ENCODE measurements around the gene PANX1.

The PANX1 gene

GRCh38 chr11:94218372-94218771 lies 89.7 kb downstream of the PANX1 start:
- ATAC-seq (replicated peaks; ENCODE audit: extremely low read depth, poor library complexity, severe bottlenecking) (no peak), DNase-seq (ENCODE audit: low spot score in 2 of 2) (no peak)
- H3K27me3 Mint-ChIP-seq, result no peaks in the 10 kb centered on the region
- H3K27ac Mint-ChIP-seq (ENCODE audit: low read depth), result no peak overlapping the region
- H3K4me1 Mint-ChIP-seq, result no peaks in the 10 kb centered on the region
- no peak overlapping the region for H3K4me3 Mint-ChIP-seq
- peaks cover 3% of the 10 kb centered on the region for H3K36me3 Mint-ChIP-seq (ENCODE audit: insufficient read depth)
- H3K9me3 Mint-ChIP-seq, result peaks cover 19% of the 10 kb centered on the region

DNA sequence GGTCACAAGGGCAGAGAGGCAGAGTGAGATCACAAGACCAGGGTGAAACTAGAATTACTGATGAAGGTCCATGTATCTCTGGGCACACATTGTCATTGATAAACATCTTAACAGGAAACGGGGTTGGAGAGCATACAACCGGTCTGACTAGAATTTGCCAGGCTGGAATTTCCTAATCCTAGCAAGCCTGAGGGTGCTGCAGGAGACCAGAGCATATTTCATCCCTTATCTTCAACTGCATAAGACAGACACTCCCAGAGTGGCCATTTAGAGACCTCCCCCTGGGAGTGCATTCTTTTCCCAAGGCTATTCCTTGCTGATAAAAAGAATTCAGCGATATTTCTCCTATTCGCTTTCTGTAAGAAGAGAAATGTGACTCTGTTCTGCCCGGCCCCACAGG lies 91.1 kb downstream of the PANX1 start:
- H3K36me3 Mint-ChIP-seq (ENCODE audit: insufficient read depth), result peaks cover 3% of the 10 kb centered on the region
- H3K4me1 Mint-ChIP-seq, result no peaks in the 10 kb centered on the region
- DNase-seq (ENCODE audit: low spot score in 2 of 2), result no peak
- ATAC-seq (replicated peaks; ENCODE audit: extremely low read depth, poor library complexity, severe bottlenecking), result no peak
- no peak overlapping the region for H3K4me3 Mint-ChIP-seq
- H3K27me3 Mint-ChIP-seq, result no peaks in the 10 kb centered on the region
- H3K9me3 Mint-ChIP-seq, result peaks cover 19% of the 10 kb centered on the region
- no peak overlapping the region for H3K27ac Mint-ChIP-seq (ENCODE audit: low read depth)

DNA sequence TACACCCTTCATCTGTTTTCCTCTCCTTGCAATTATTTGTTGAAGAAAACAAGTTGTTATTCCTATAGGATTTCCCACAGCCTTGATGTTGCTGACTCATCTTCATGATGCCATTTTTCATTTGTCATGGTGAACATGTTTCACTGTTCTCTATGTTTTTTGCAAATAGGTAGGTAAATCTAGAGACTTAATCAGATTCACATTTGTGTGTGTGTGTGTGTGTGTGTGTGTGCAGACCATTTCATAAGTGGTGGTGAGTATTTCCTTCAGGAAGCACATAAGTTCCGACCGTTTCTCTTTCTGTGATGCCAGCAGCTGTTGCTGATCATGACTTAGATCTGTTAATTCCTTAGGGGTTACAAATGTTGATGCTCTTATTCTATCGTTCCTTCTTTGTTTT lies 95.4 kb downstream of the PANX1 start:
- Mint-ChIP-seq H3K4me1 (no peaks in the 10 kb centered on the region), H3K4me3 (no peak overlapping the region), H3K36me3 (ENCODE audit: insufficient read depth) (peaks cover 3% of the 10 kb centered on the region), H3K27ac (ENCODE audit: low read depth) (no peak overlapping the region), H3K27me3 (no peaks in the 10 kb centered on the region), H3K9me3 (peaks cover 19% of the 10 kb centered on the region)
- ATAC-seq (replicated peaks; ENCODE audit: extremely low read depth, poor library complexity, severe bottlenecking), result no peak
- DNase-seq (ENCODE audit: low spot score in 2 of 2), result no peak
